H1 (cell line): Measurements from ENCODE around the gene LRP5. TPM values are rescaled to one million over a fixed set of nuclear protein-coding genes. Genes with fewer than 3 reads are reported as not detected.

Experiments
- BACH1 ChIP-seq: IDR thresholded peaks from 2 replicates; pipeline ENCODE4 v1.6.1; 2012; ENCODE audit warnings: low read length, improper control_type of control experiment
- SP1 ChIP-seq: IDR thresholded peaks from 2 replicates; pipeline ENCODE4 v1.6.1; 2011; ENCODE audit warnings: low read depth, low read length
- TAF1 ChIP-seq: IDR thresholded peaks from 2 replicates; pipeline ENCODE4 v1.6.1; 2011; ENCODE audit warnings: mild to moderate bottlenecking, low read depth, low read length
- polyA plus RNA-seq, 7 experiments: library from polyadenylated mRNA; depleted of rRNA in 3 of 7; stranded (reverse) in 5 of 7; unstranded in 2 of 7; fragments of >200 nt in 5 of 7; fragments of 200-250 nt in 2 of 7; gene quantifications; 1 replicate in 5 of 7; 2 replicates in 1 of 7; 4 replicates in 1 of 7; pipeline versions ENCODE4 v1.2.1 to v1.2.3, GENCODE V29; 2011 to 2013; ENCODE audit warnings: missing spikeins in 2 of 7, mixed read lengths in 2 of 7
- total RNA-seq: library from RNA; stranded (reverse); fragmentation: NEBNext Ultra II Directional; extraction: Animal tissue kit (Norgen Biotek cat#: 25700); gene quantifications from 2 replicates; pipeline ENCODE4 v1.2.1, GENCODE V29; 2021

LRP5 gene
- total and polyA plus RNA-seq, 2 of the 8 experiments (the other 6 are each of a cell fraction or from before 2014, with no cell fraction given): 19.0 to 38.9 TPM

- TF ChIP-seq BACH1: no peak
- TF ChIP-seq SP1: no peak
- no peak for TF ChIP-seq TAF1
Observed at GRCh38 chr11:68370211-68371111, 58.1 kb downstream of the LRP5 start (continued).
